ENCODE data around the gene STRIP2.
"Not testable (repeated sequence)": the region's sequence is repeated elsewhere in the genome, so short reads cannot be mapped to it uniquely, and the experiment has no call there.

STRIP2 gene

GRCh38 chr7:129394982-129395914, 39.0 kb upstream of the STRIP2 start:
- Histone ChIP-seq H3K27me3 (ENCODE audit: insufficient read depth, low read length) (no peaks in the 10 kb centered on the region), H3K9me3 (ENCODE audit: insufficient read depth, low read depth, low read length) (no peaks in the 10 kb centered on the region), H3K9ac (ENCODE audit: low read depth, low read length) (no peak overlapping the region), H3K27ac (ENCODE audit: low read depth, low read length) (no peak overlapping the region), H3K4me1 (ENCODE audit: insufficient read depth, low read length) (no peaks in the 10 kb centered on the region), H3K4me3 (ENCODE audit: low read length) (no peak overlapping the region), H3K36me3 (ENCODE audit: insufficient read depth, low read length) (peaks cover 19% of the 10 kb centered on the region)
- WGBS: 90% methylated on average over 4 of the region's 4 CpGs

GRCh38 chr7:129401228-129401966, 32.8 kb upstream of the STRIP2 start:
- Histone ChIP-seq H3K9me3 (ENCODE audit: insufficient read depth, low read depth, low read length) (no peaks in the 10 kb centered on the region), H3K4me1 (ENCODE audit: insufficient read depth, low read length) (peaks cover 14% of the 10 kb centered on the region), H3K27ac (ENCODE audit: low read depth, low read length) (no peak overlapping the region), H3K4me3 (ENCODE audit: low read length) (no peak overlapping the region), H3K9ac (ENCODE audit: low read depth, low read length) (no peak overlapping the region), H3K27me3 (ENCODE audit: insufficient read depth, low read length) (no peaks in the 10 kb centered on the region), H3K36me3 (ENCODE audit: insufficient read depth, low read length) (peaks cover 21% of the 10 kb centered on the region)
- WGBS: 100% methylated on average over 1 of the region's 1 CpG

GRCh38 chr7:129401967-129402860, 32.0 kb upstream of the STRIP2 start:
- WGBS: 79% methylated on average over 3 of the region's 3 CpGs
- no peak overlapping the region for H3K4me3 ChIP-seq (ENCODE audit: low read length)
- H3K4me1 ChIP-seq (ENCODE audit: insufficient read depth, low read length): peaks cover 14% of the 10 kb centered on the region
- H3K9ac ChIP-seq (ENCODE audit: low read depth, low read length): no peak overlapping the region
- no peaks in the 10 kb centered on the region for H3K9me3 ChIP-seq (ENCODE audit: insufficient read depth, low read depth, low read length)
- no peaks in the 10 kb centered on the region for H3K27me3 ChIP-seq (ENCODE audit: insufficient read depth, low read length)
- H3K36me3 ChIP-seq (ENCODE audit: insufficient read depth, low read length): peaks cover 21% of the 10 kb centered on the region
- H3K27ac ChIP-seq (ENCODE audit: low read depth, low read length): no peak overlapping the region

- H3K27ac ChIP-seq (ENCODE audit: low read depth, low read length): no peak overlapping the region
Observed at GRCh38 chr7:129405527-129405926, 28.7 kb upstream of the STRIP2 start.

GRCh38 chr7:129410238-129410637, 24.0 kb upstream of the STRIP2 start:
- not testable (repeated sequence) for H3K4me1 ChIP-seq (ENCODE audit: insufficient read depth, low read length); H3K4me3 ChIP-seq (ENCODE audit: low read length); H3K27me3 ChIP-seq (ENCODE audit: insufficient read depth, low read length); H3K9me3 ChIP-seq (ENCODE audit: insufficient read depth, low read depth, low read length); H3K9ac ChIP-seq (ENCODE audit: low read depth, low read length); H3K27ac ChIP-seq (ENCODE audit: low read depth, low read length)
- 96% methylated on average over 8 of the region's 8 CpGs for WGBS
- peaks cover 37% of the 10 kb centered on the region for H3K36me3 ChIP-seq (ENCODE audit: insufficient read depth, low read length)

More at GRCh38 chr7:129405527-129405926, 28.7 kb upstream of the STRIP2 start:
- Histone ChIP-seq H3K27me3 (ENCODE audit: insufficient read depth, low read length) (no peaks in the 10 kb centered on the region), H3K9me3 (ENCODE audit: insufficient read depth, low read depth, low read length) (no peaks in the 10 kb centered on the region), H3K4me1 (ENCODE audit: insufficient read depth, low read length) (peaks cover 14% of the 10 kb centered on the region), H3K36me3 (ENCODE audit: insufficient read depth, low read length) (peaks cover 29% of the 10 kb centered on the region), H3K9ac (ENCODE audit: low read depth, low read length) (no peak overlapping the region), H3K4me3 (ENCODE audit: low read length) (no peak overlapping the region)

- Histone ChIP-seq H3K27ac (ENCODE audit: low read depth, low read length) (no peak overlapping the region), H3K9me3 (ENCODE audit: insufficient read depth, low read depth, low read length) (no peaks in the 10 kb centered on the region), H3K9ac (ENCODE audit: low read depth, low read length) (no peak overlapping the region), H3K4me1 (ENCODE audit: insufficient read depth, low read length) (no peaks in the 10 kb centered on the region), H3K27me3 (ENCODE audit: insufficient read depth, low read length) (no peaks in the 10 kb centered on the region), H3K36me3 (ENCODE audit: insufficient read depth, low read length) (peaks cover 33% of the 10 kb centered on the region), H3K4me3 (ENCODE audit: low read length) (no peak overlapping the region)
- 88% methylated on average over 4 of the region's 4 CpGs for WGBS
Observed at GRCh38 chr7:129412501-129412900, 21.7 kb upstream of the STRIP2 start.

- Histone ChIP-seq H3K27ac (ENCODE audit: low read depth, low read length) (no peak overlapping the region), H3K27me3 (ENCODE audit: insufficient read depth, low read length) (no peaks in the 10 kb centered on the region), H3K9ac (ENCODE audit: low read depth, low read length) (no peak overlapping the region), H3K4me1 (ENCODE audit: insufficient read depth, low read length) (no peaks in the 10 kb centered on the region), H3K9me3 (ENCODE audit: insufficient read depth, low read depth, low read length) (no peaks in the 10 kb centered on the region), H3K36me3 (ENCODE audit: insufficient read depth, low read length) (peaks cover 14% of the 10 kb centered on the region), H3K4me3 (ENCODE audit: low read length) (no peak overlapping the region)
- 91% methylated on average over 5 of the region's 5 CpGs for WGBS
Observed at GRCh38 chr7:129417073-129417472, 17.2 kb upstream of the STRIP2 start.

GRCh38 chr7:129421717-129422250, 12.4 kb upstream of the STRIP2 start:
- no CpG with 5 or more reads among the region's 2 CpGs for WGBS
- no peak overlapping the region for H3K9ac ChIP-seq (ENCODE audit: low read depth, low read length)
- H3K27ac ChIP-seq (ENCODE audit: low read depth, low read length): no peak overlapping the region
- H3K27me3 ChIP-seq (ENCODE audit: insufficient read depth, low read length): no peaks in the 10 kb centered on the region
- H3K36me3 ChIP-seq (ENCODE audit: insufficient read depth, low read length): peaks cover 36% of the 10 kb centered on the region
- no peaks in the 10 kb centered on the region for H3K9me3 ChIP-seq (ENCODE audit: insufficient read depth, low read depth, low read length)
- no peak overlapping the region for H3K4me3 ChIP-seq (ENCODE audit: low read length)
- no peaks in the 10 kb centered on the region for H3K4me1 ChIP-seq (ENCODE audit: insufficient read depth, low read length)

GRCh38 chr7:129422727-129423126, 11.5 kb upstream of the STRIP2 start:
- no peak overlapping the region for H3K27ac ChIP-seq (ENCODE audit: low read depth, low read length)
- H3K27me3 ChIP-seq (ENCODE audit: insufficient read depth, low read length): no peaks in the 10 kb centered on the region
- WGBS: 94% methylated on average over 4 of the region's 4 CpGs
- H3K36me3 ChIP-seq (ENCODE audit: insufficient read depth, low read length): peaks cover 42% of the 10 kb centered on the region
- H3K9me3 ChIP-seq (ENCODE audit: insufficient read depth, low read depth, low read length): no peaks in the 10 kb centered on the region
- no peak overlapping the region for H3K9ac ChIP-seq (ENCODE audit: low read depth, low read length)
- no peaks in the 10 kb centered on the region for H3K4me1 ChIP-seq (ENCODE audit: insufficient read depth, low read length)
- no peak overlapping the region for H3K4me3 ChIP-seq (ENCODE audit: low read length)

GRCh38 chr7:129423700-129424410, 10.4 kb upstream of the STRIP2 start:
- 95% methylated on average over 2 of the region's 2 CpGs for WGBS
- Histone ChIP-seq H3K4me1 (ENCODE audit: insufficient read depth, low read length) (no peaks in the 10 kb centered on the region), H3K9me3 (ENCODE audit: insufficient read depth, low read depth, low read length) (no peaks in the 10 kb centered on the region), H3K36me3 (ENCODE audit: insufficient read depth, low read length) (peaks cover 42% of the 10 kb centered on the region), H3K4me3 (ENCODE audit: low read length) (no peak overlapping the region), H3K27me3 (ENCODE audit: insufficient read depth, low read length) (no peaks in the 10 kb centered on the region), H3K27ac (ENCODE audit: low read depth, low read length) (no peak overlapping the region), H3K9ac (ENCODE audit: low read depth, low read length) (no peak overlapping the region)

All from HUES64 (cell line).